H1 (cell line): ENCODE measurements around the gene VAPA. TPM values are rescaled to one million over a fixed set of nuclear protein-coding genes. Genes with fewer than 3 reads are reported as not detected.

Experiments
- CTCF ChIA-PET: fragments of 300-600 bp; sonication (Branson Sonifier 250); formaldehyde crosslinking; loops from one replicate; lab custom pipeline; 2021; ENCODE audit not compliant: partially characterized antibody; lab: Charles Lee
- POLR2A ChIA-PET: fragments of 300-600 bp; sonication (Branson Sonifier 250); formaldehyde crosslinking; loops from one replicate; lab custom pipeline; 2021; ENCODE audit warnings: inconsistent platforms; ENCODE audit not compliant: partially characterized antibody; lab: Charles Lee
- DNase-seq, 2 experiments: peaks; one replicate each; pipeline versions ENCODE4 v3.0.0 to v3.0.0-alpha.2; 2010 to 2022; ENCODE audit warnings: low spot score in 2 of 2, low read depth in 1 of 2, mixed read lengths in 1 of 2
- FAIRE-seq: peaks from 2 replicates; lab custom pipeline; 2011; peaks lifted over from hg19 to GRCh38; lab: Jason Lieb, UNC
- H2AFZ ChIP-seq: 2 replicates; pipeline ENCODE4 v1.8.1; 2012; ENCODE audit warnings: low read length, inconsistent platforms
- H2AK5ac ChIP-seq: 2 replicates; pipeline ENCODE4 v1.6.1; 2013; ENCODE audit warnings: low read depth, low read length
- H2BK120ac ChIP-seq: replicated peaks from 2 replicates; pipeline ENCODE3; 2013; ENCODE audit warnings: low read depth, low read length, inconsistent platforms
- H2BK12ac ChIP-seq: 2 replicates; pipeline ENCODE4 v1.6.1; 2013; ENCODE audit warnings: low read depth, low read length
- H2BK15ac ChIP-seq: 2 replicates; pipeline ENCODE4 v1.6.1; 2013; ENCODE audit warnings: low read length
- H2BK20ac ChIP-seq: 2 replicates; pipeline ENCODE4 v1.6.1; 2013; ENCODE audit warnings: low read length
- H2BK5ac ChIP-seq: 2 replicates; pipeline ENCODE4 v1.6.1; 2013; ENCODE audit warnings: low read depth, low read length
- H3K14ac ChIP-seq: 2 replicates; pipeline ENCODE4 v1.6.1; 2013; ENCODE audit warnings: inconsistent platforms; ENCODE audit not compliant: insufficient read length
- H3K18ac ChIP-seq: 2 replicates; pipeline ENCODE4 v1.6.1; 2013; ENCODE audit warnings: low read length; ENCODE audit errors: extremely low read depth
- H3K23ac ChIP-seq: 2 replicates; pipeline ENCODE4 v1.6.1; 2013; ENCODE audit warnings: inconsistent platforms; ENCODE audit not compliant: insufficient read length
- H3K23me2 ChIP-seq: 2 replicates; pipeline ENCODE4 v1.6.1; 2013; ENCODE audit warnings: low read depth, low read length
- H3K27ac ChIP-seq: 2 replicates; pipeline ENCODE4 v1.6.1; 2011; ENCODE audit warnings: low read depth, low read length, inconsistent platforms
- H3K27me3 ChIP-seq, 4 experiments: replicated peaks in 1 of 4; 1 replicate in 1 of 4; 2 replicates in 3 of 4; pipeline versions ENCODE4 v1.6.1 to v1.8.1; 2011 to 2013; ENCODE audit warnings: low read length in 3 of 4, mild to moderate bottlenecking in 3 of 4, inconsistent platforms in 2 of 4, mixed read lengths in 2 of 4, moderate library complexity in 1 of 4; ENCODE audit not compliant: control insufficient read depth in 3 of 4, insufficient read depth in 3 of 4; ENCODE audit errors: extremely low read depth in 1 of 4
- H3K36me3 ChIP-seq, 4 experiments: 2 replicates each; pipeline versions ENCODE4 v1.6.1 to v1.8.1; 2011 to 2013; ENCODE audit warnings: mild to moderate bottlenecking in 4 of 4, low read length in 3 of 4, moderate library complexity in 2 of 4, control low read depth in 1 of 4, inconsistent platforms in 1 of 4; ENCODE audit not compliant: insufficient read depth in 4 of 4, control insufficient read depth in 2 of 4
- H3K4ac ChIP-seq: replicated peaks from 2 replicates; pipeline ENCODE3; 2013; ENCODE audit warnings: low read length, low read depth, mixed read lengths, inconsistent platforms; ENCODE audit not compliant: insufficient read length
- H3K4me1 ChIP-seq, 4 experiments: replicated peaks in 1 of 4; 1 replicate in 1 of 4; 2 replicates in 3 of 4; pipeline versions ENCODE4 v1.6.1 to v1.8.1; 2011 to 2013; ENCODE audit warnings: low read length in 3 of 4, inconsistent platforms in 2 of 4, mixed read lengths in 1 of 4; ENCODE audit not compliant: insufficient read depth in 4 of 4, control insufficient read depth in 3 of 4
- H3K4me2 ChIP-seq, 2 experiments: 2 replicates each; pipeline versions ENCODE4 v1.6.1 to v1.8.1; 2011 to 2013; ENCODE audit warnings: low read depth in 2 of 2, low read length in 2 of 2, control low read depth in 1 of 2, inconsistent platforms in 1 of 2, mild to moderate bottlenecking in 1 of 2; ENCODE audit not compliant: insufficient read depth in 1 of 2
- H3K4me3 ChIP-seq, 4 experiments: fragments of 200-600, 300-600 bp in 1 of 4; sonication (generic), shearing (Covaris generic), sonication (Bioruptor Twin) in 1 of 4; 2 replicates each; pipeline versions ENCODE4 v1.5.1 to v1.8.1; 2011 to 2016; ENCODE audit warnings: low read length in 4 of 4, low read depth in 3 of 4, control low read depth in 2 of 4, inconsistent platforms in 2 of 4, mild to moderate bottlenecking in 2 of 4, mixed read lengths in 1 of 4, moderate library complexity in 1 of 4; ENCODE audit not compliant: insufficient read depth in 2 of 4; ENCODE audit errors: extremely low read depth in 1 of 4
- H3K56ac ChIP-seq: replicated peaks from 2 replicates; pipeline ENCODE3; 2013; ENCODE audit warnings: low read depth, mild to moderate bottlenecking, mixed read lengths, low read length, inconsistent platforms; ENCODE audit not compliant: insufficient read length
- H3K79me1 ChIP-seq: 2 replicates; pipeline ENCODE4 v1.6.1; 2013; ENCODE audit warnings: low read depth, low read length, control low read depth
- H3K79me2 ChIP-seq, 2 experiments: 2 replicates each; pipeline versions ENCODE4 v1.6.1 to v1.8.1; 2012 to 2013; ENCODE audit warnings: low read length in 2 of 2, mild to moderate bottlenecking in 2 of 2, inconsistent platforms in 1 of 2; ENCODE audit not compliant: insufficient read depth in 2 of 2, control insufficient read depth in 1 of 2
- H3K9ac ChIP-seq, 4 experiments: replicated peaks in 1 of 4; 1 replicate in 1 of 4; 2 replicates in 3 of 4; pipeline versions ENCODE4 v1.6.1 to v1.8.1; 2011 to 2013; ENCODE audit warnings: low read depth in 3 of 4, low read length in 3 of 4, control low read depth in 2 of 4, mild to moderate bottlenecking in 2 of 4, moderate library complexity in 2 of 4, inconsistent platforms in 1 of 4; ENCODE audit errors: extremely low read depth in 1 of 4
- H3K9me3 ChIP-seq, 2 experiments: 2 replicates each; pipeline versions ENCODE4 v1.6.1 to v1.8.1; 2012 to 2013; ENCODE audit warnings: mild to moderate bottlenecking in 2 of 2, moderate library complexity in 2 of 2, control low read depth in 1 of 2, inconsistent platforms in 1 of 2, low read depth in 1 of 2, low read length in 1 of 2, mixed read lengths in 1 of 2; ENCODE audit not compliant: insufficient read depth in 2 of 2
- H4K20me1 ChIP-seq, 2 experiments: replicated peaks in 1 of 2; 2 replicates each; pipeline versions ENCODE3 to v1.8.1; 2011 to 2013; ENCODE audit warnings: inconsistent platforms in 2 of 2, low read length in 2 of 2, mild to moderate bottlenecking in 1 of 2; ENCODE audit not compliant: insufficient read depth in 2 of 2, control insufficient read depth in 1 of 2
- H4K5ac ChIP-seq: 2 replicates; pipeline ENCODE4 v1.6.1; 2013; ENCODE audit warnings: low read length, low read depth, mixed read lengths, inconsistent platforms; ENCODE audit not compliant: insufficient read length
- H4K8ac ChIP-seq: 2 replicates; pipeline ENCODE4 v1.8.0; 2013; ENCODE audit warnings: mild to moderate bottlenecking, moderate library complexity, low read length, inconsistent platforms; ENCODE audit not compliant: insufficient read depth; ENCODE audit errors: extremely low read depth
- H4K91ac ChIP-seq: replicated peaks from 2 replicates; pipeline ENCODE3; 2013; ENCODE audit warnings: low read length, mixed read lengths, inconsistent platforms; ENCODE audit not compliant: insufficient read length
- BACH1 ChIP-seq: IDR thresholded peaks from 2 replicates; pipeline ENCODE4 v1.6.1; 2012; ENCODE audit warnings: low read length, improper control_type of control experiment
- BRCA1 ChIP-seq: IDR thresholded peaks from 2 replicates; pipeline ENCODE4 v1.6.1; 2012; ENCODE audit warnings: low read depth, low read length, improper control_type of control experiment
- KDM1A ChIP-seq: fragments of 200-600, 300-600 bp; sonication (generic); IDR thresholded peaks from 2 replicates; pipeline ENCODE4 v1.7.1; 2016; ENCODE audit warnings: mild to moderate bottlenecking, low read length, borderline replicate concordance
- TCF12 ChIP-seq: IDR thresholded peaks from 2 replicates; pipeline ENCODE4 v1.6.1; 2011; ENCODE audit warnings: low read depth, mild to moderate bottlenecking, low read length
- WGBS, 2 experiments: shearing (Covaris generic) in 1 of 2; methylation state at CpG; one replicate each; pipeline versions ENCODE4 v1.1.6 to v1.1.7; 2013 to 2015; ENCODE audit warnings: low lambda C conversion rate in 2 of 2, mixed read lengths in 2 of 2, inconsistent platforms in 1 of 2, low coverage in 1 of 2, missing lambda C conversion rate in 1 of 2; ENCODE audit not compliant: insufficient replicate concordance in 2 of 2, insufficient coverage in 1 of 2, insufficient read length in 1 of 2; ENCODE audit errors: extremely low coverage in 1 of 2, missing lambda C conversion rate in 1 of 2; 5-methylcytosine and 5-hydroxymethylcytosine counted together
- polyA plus RNA-seq, 7 experiments: library from polyadenylated mRNA; depleted of rRNA in 3 of 7; stranded (reverse) in 5 of 7; unstranded in 2 of 7; fragments of >200 nt in 5 of 7; fragments of 200-250 nt in 2 of 7; gene quantifications; 1 replicate in 5 of 7; 2 replicates in 1 of 7; 4 replicates in 1 of 7; pipeline versions ENCODE4 v1.2.1 to v1.2.3, GENCODE V29; 2011 to 2013; ENCODE audit warnings: missing spikeins in 2 of 7, mixed read lengths in 2 of 7
- total RNA-seq: library from RNA; stranded (reverse); fragmentation: NEBNext Ultra II Directional; extraction: Animal tissue kit (Norgen Biotek cat#: 25700); gene quantifications from 2 replicates; pipeline ENCODE4 v1.2.1, GENCODE V29; 2021

Gene VAPA
- total and polyA plus RNA-seq, 2 of the 8 experiments (the other 6 are each of a cell fraction or from before 2014, with no cell fraction given), result 79.7 to 130 TPM

- DNase-seq (no peak), FAIRE-seq (no peak)
- no peak overlapping the region for H3K18ac ChIP-seq
- H3K79me1 ChIP-seq, result no peaks in the 10 kb centered on the region
- H2BK15ac ChIP-seq, result no peak overlapping the region
- no peak overlapping the region for H2BK120ac ChIP-seq
- no peak overlapping the region for H3K9ac ChIP-seq
- no peak overlapping the region for H3K56ac ChIP-seq
- H3K4me1 ChIP-seq, result no peaks in the 10 kb centered on the region
- no peaks in the 10 kb centered on the region for H3K23me2 ChIP-seq
- no peak overlapping the region for H3K27ac ChIP-seq
- ChIA-PET CTCF (interaction anchor here (0.9 kb wide), 1 partner anchor 249 kb away, joined by 3 read pairs; no protein-coding TSS in a partner anchor), POLR2A (no interaction called here)
- H3K27me3 ChIP-seq, result no peaks in the 10 kb centered on the region
- no peak overlapping the region for H3K4me2 ChIP-seq
- TF ChIP-seq KDM1A (no peak), BRCA1 (no peak), BACH1 (no peak), TCF12 (no peak)
- H3K4me3 ChIP-seq, result no peak overlapping the region
- WGBS, 2 experiments, result 81% methylated on average over 3 of the region's 3 CpGs; no CpG with 5 or more reads in 1 of the 2 experiments
- H3K14ac ChIP-seq, result no peak overlapping the region
- no peak overlapping the region for H4K91ac ChIP-seq
- H4K20me1 ChIP-seq, result no peaks in the 10 kb centered on the region
- no peak overlapping the region for H3K23ac ChIP-seq
- H2AFZ ChIP-seq, result 0 out of 2 replicates have a peak overlapping the region, but pooled peaks have one; percentile 27
- H4K5ac ChIP-seq, result no peak overlapping the region
- no peaks in the 10 kb centered on the region for H3K36me3 ChIP-seq
- no peaks in the 10 kb centered on the region for H3K79me2 ChIP-seq
- peaks cover 3 to 4% of the 10 kb centered on the region in 2 experiments; a peak in 2 of 4 replicates for H3K9me3 ChIP-seq
- H2BK5ac ChIP-seq, result no peak overlapping the region
- H2BK12ac ChIP-seq, result no peak overlapping the region
- H2AK5ac ChIP-seq, result no peak overlapping the region
- H2BK20ac ChIP-seq, result no peak overlapping the region
- H3K4ac ChIP-seq, result no peak overlapping the region
- H4K8ac ChIP-seq, result no peak overlapping the region
Observed at GRCh38 chr18:10002280-10002679, 88.5 kb downstream of the VAPA start.
